ENCODE data around the gene INTS1. TPM values are rescaled to one million over a fixed set of nuclear protein-coding genes. Genes with fewer than 3 reads are reported as not detected.

The INTS1 gene
- total and polyA plus RNA-seq, 2 of the 4 experiments (the other 2 are of a cell fraction), result 9.3 to 40.1 TPM

GRCh38 chr7:1548944-1549343 lies 44.8 kb upstream of the INTS1 start:
- H2BK20ac ChIP-seq (ENCODE audit: low read depth, low read length), result no peak overlapping the region
- peak overlapping the region; percentile 59; the same call in 1 of the 2 replicates for H2AK5ac ChIP-seq (ENCODE audit: low read depth, low read length)
- DNase-seq, result no peak
- H3K4me2 ChIP-seq (ENCODE audit: low read depth, low read length), result no peak overlapping the region
- TF ChIP-seq POLR2A (IDR thresholded peaks at IDR 0.05; ENCODE audit: low read depth, low read length) (peak; percentile 67), SMC3 (IDR thresholded peaks at IDR 0.05; ENCODE audit: low read depth, low read length) (no peak)
- H3K36me3 ChIP-seq (ENCODE audit: control insufficient read depth, insufficient read depth, low read length), result peaks cover 10% of the 10 kb centered on the region
- 78% methylated on average over 8 of the region's 14 CpGs; no CpG with 5 or more reads in 1 of the 2 experiments for WGBS, 2 experiments (ENCODE audit: extremely low coverage in 2 of 2, insufficient read length in 1 of 2)
- no TSS peak for BruUV-seq (replicated peaks)
- ATAC-seq (ENCODE audit: low read depth), result no peak
- H2AK9ac ChIP-seq (replicated peaks; ENCODE audit: low read depth, low read length, poor library complexity), result no peak overlapping the region
- H3K27ac ChIP-seq (ENCODE audit: insufficient read depth, low read length), result no peak overlapping the region
- no peak overlapping the region for H4K8ac ChIP-seq (ENCODE audit: low read depth in 2 of 2, low read length in 2 of 2)
- no peak overlapping the region for H4K5ac ChIP-seq (ENCODE audit: low read depth, low read length)
- H3K4me1 ChIP-seq (ENCODE audit: control insufficient read depth, insufficient read depth, low read length), result no peaks in the 10 kb centered on the region
- POLR2A ChIA-PET (ENCODE audit: unreplicated experiment), result no interaction called here
- H3K23ac ChIP-seq (ENCODE audit: low read depth, low read length), result no peak overlapping the region
- no peak overlapping the region for H2AFZ ChIP-seq (replicated peaks; ENCODE audit: low read length, poor library complexity)
- no peaks in the 10 kb centered on the region for H3K27me3 ChIP-seq (ENCODE audit: control insufficient read depth, insufficient read depth, low read length)
- H4K91ac ChIP-seq (ENCODE audit: insufficient read depth, low read depth, low read length), result no peak overlapping the region
- H4K20me1 ChIP-seq (ENCODE audit: insufficient read depth, low read length), result no peaks in the 10 kb centered on the region; the same call in 1 of the 2 replicates
- H2BK15ac ChIP-seq (ENCODE audit: low read depth, low read length), result no peak overlapping the region
- no peak overlapping the region for H3K18ac ChIP-seq (ENCODE audit: low read depth, low read length)
- intact Hi-C loops (cut with micrococcal nuclease) (no loop called here), dilution Hi-C loops (cut with HindIII; ENCODE audit: low sequenced_read_pairs, unreplicated experiment) (no loop called here), in situ Hi-C loops (cut with MboI; ENCODE audit: low sequenced_read_pairs) (no loop called here)
- no peak overlapping the region for H3K4ac ChIP-seq (ENCODE audit: low read depth, low read length)
- H2BK120ac ChIP-seq (ENCODE audit: low read depth, low read length), result no peak overlapping the region
- CTCF ChIA-PET, result no interaction called here
- no peak overlapping the region for H3K56ac ChIP-seq (ENCODE audit: extremely low read depth, insufficient read depth, low read length)
- H3K9ac ChIP-seq (ENCODE audit: low read depth, low read length), result no peak overlapping the region
- H3K79me1 ChIP-seq (ENCODE audit: low read depth in 1 of 2, low read length in 2 of 2), result 0 out of 4 replicates have a peak, but pooled peaks cover 0 to 4% of the 10 kb centered on the region in 2 experiments
- no peaks in the 10 kb centered on the region for H3K9me3 ChIP-seq (ENCODE audit: control insufficient read depth, insufficient read depth, low read length)
- H2BK5ac ChIP-seq (ENCODE audit: low read depth, low read length, poor library complexity, severe bottlenecking), result no peak overlapping the region
- H3K4me3 ChIP-seq (ENCODE audit: insufficient read depth, low read depth, low read length), result no peak overlapping the region
- H3K14ac ChIP-seq (replicated peaks; ENCODE audit: low read depth, low read length), result no peak overlapping the region
- H3K9me1 ChIP-seq (ENCODE audit: insufficient read depth, low read length), result no peaks in the 10 kb centered on the region; the same call in 1 of the 2 replicates

All from IMR-90 (cell line).